HCT116 (cell line): ENCODE data around the gene NKX6-2. TPM values are rescaled to one million over a fixed set of nuclear protein-coding genes. Genes with fewer than 3 reads are reported as not detected.

Experiments
- ATAC-seq: fragments of 200-7000 bp; cut with Tn5 transposase; 2 replicates; pipeline ENCODE4 v1.9.1; 2020; ENCODE audit warnings: mild to moderate bottlenecking, moderate library complexity
- BruUV-seq: library from RNA; stranded (reverse); fragments of 400-500 nt; replicated peaks from 2 replicates; lab custom pipeline; 2021; lab: Mats Ljungman, UMichigan
- CTCF ChIA-PET: fragments of 300-600 bp; sonication (Branson Sonifier 250); formaldehyde crosslinking; loops from one replicate; lab custom pipeline; 2021; ENCODE audit warnings: antibody characterized with exemption; lab: Charles Lee
- POLR2A ChIA-PET: fragments of 300-600, 350-600 bp; sonication (Branson Sonifier 250); formaldehyde crosslinking; loops from one replicate; lab custom pipeline; 2021; ENCODE audit warnings: antibody characterized with exemption; lab: Charles Lee
- RAD21 ChIA-PET, 2 experiments: fragments of 300-600 bp; sonication (Branson Sonifier 250); formaldehyde crosslinking; loops; one replicate each; lab custom pipeline; 2023; ENCODE audit warnings: low total read pairs in 2 of 2; ENCODE audit not compliant: uncharacterized antibody in 2 of 2, unreplicated experiment in 2 of 2, low non-redundant PET in 1 of 2; lab: Charles Lee
- DNase-seq: peaks from one replicate; pipeline ENCODE4 v3.0.0-alpha.2; 2010; ENCODE audit warnings: low read depth, low spot score
- H2AFZ ChIP-seq: fragments of 200-600 bp; shearing (Covaris generic), sonication (generic); 2 replicates; pipeline ENCODE4 v1.6.1; 2017; ENCODE audit warnings: low read depth, mixed run types, mixed read lengths, antibody characterized with exemption, low read length; ENCODE audit not compliant: poor library complexity, severe bottlenecking
- H3K27ac ChIP-seq: 2 replicates; pipeline ENCODE4 v1.5.1; 2012; ENCODE audit warnings: low read depth, low read length
- H3K27me3 ChIP-seq: fragments of 200-600 bp; sonication (generic); 2 replicates; pipeline ENCODE4 v1.6.1; 2016; ENCODE audit warnings: mixed run types, low read length, mixed read lengths; ENCODE audit not compliant: insufficient read depth
- H3K36me3 ChIP-seq, 2 experiments: fragments of 200-500 bp in 1 of 2; fragments of 200-600 bp in 1 of 2; sonication (Bioruptor generic) in 1 of 2; sonication (generic) in 1 of 2; 2 replicates each; pipeline versions ENCODE4 v1.5.1 to v1.6.1; 2014 to 2016; ENCODE audit warnings: low read length in 2 of 2, inconsistent platforms in 1 of 2, mixed read lengths in 1 of 2, mixed run types in 1 of 2; ENCODE audit not compliant: insufficient read depth in 2 of 2, control insufficient read depth in 1 of 2
- H3K4me1 ChIP-seq, 2 experiments: fragments of 200-600 bp in 1 of 2; sonication (generic) in 1 of 2; 2 replicates each; pipeline versions ENCODE4 v1.5.1 to v1.6.1; 2012 to 2017; ENCODE audit warnings: low read length in 2 of 2, inconsistent platforms in 1 of 2, mild to moderate bottlenecking in 1 of 2, mixed read lengths in 1 of 2, mixed run types in 1 of 2, moderate library complexity in 1 of 2; ENCODE audit not compliant: insufficient read depth in 2 of 2, control insufficient read depth in 1 of 2
- H3K4me2 ChIP-seq: fragments of 200-600 bp; sonication (generic); 2 replicates; pipeline ENCODE4 v1.6.1; 2017; ENCODE audit warnings: mixed run types, low read length, mixed read lengths
- H3K4me3 ChIP-seq, 2 experiments: fragments of 200-600 bp in 1 of 2; sonication (generic) in 1 of 2; replicated peaks in 1 of 2; 2 replicates each; pipeline ENCODE4 v1.5.1; 2011 to 2016; ENCODE audit warnings: low read length in 2 of 2, control low read depth in 1 of 2, low read depth in 1 of 2, mild to moderate bottlenecking in 1 of 2, mixed read lengths in 1 of 2, mixed run types in 1 of 2
- H3K79me2 ChIP-seq: fragments of 200-600 bp; sonication (generic); 2 replicates; pipeline ENCODE4 v1.6.1; 2017; ENCODE audit warnings: mild to moderate bottlenecking, mixed run types, low read length, moderate library complexity, mixed read lengths; ENCODE audit not compliant: insufficient read depth
- H3K9ac ChIP-seq: fragments of 200-600 bp; sonication (generic); 2 replicates; pipeline ENCODE4 v1.6.1; 2016; ENCODE audit warnings: low read length, mixed read lengths
- H3K9me2 ChIP-seq: fragments of 200-600 bp; sonication (generic), shearing (Covaris generic); 2 replicates; pipeline ENCODE4 v1.6.1; 2017; ENCODE audit warnings: mixed run types, mild to moderate bottlenecking, moderate library complexity; ENCODE audit not compliant: insufficient read depth
- H3K9me3 ChIP-seq, 2 experiments: fragments of 200-500 bp in 1 of 2; fragments of 200-600 bp in 1 of 2; sonication (Bioruptor generic) in 1 of 2; sonication (generic) in 1 of 2; 2 replicates each; pipeline ENCODE4 v1.6.1; 2014 to 2017; ENCODE audit warnings: low read length in 2 of 2, mixed read lengths in 2 of 2, inconsistent platforms in 1 of 2, low read depth in 1 of 2, mild to moderate bottlenecking in 1 of 2, mixed run types in 1 of 2, moderate library complexity in 1 of 2; ENCODE audit not compliant: control insufficient read depth in 1 of 2, insufficient read depth in 1 of 2
- H4K20me1 ChIP-seq: fragments of 200-600 bp; sonication (generic), shearing (Covaris generic); 2 replicates; pipeline ENCODE4 v1.6.1; 2017; ENCODE audit warnings: mixed run types, mild to moderate bottlenecking, moderate library complexity; ENCODE audit not compliant: insufficient read depth
- ATF3 ChIP-seq: IDR thresholded peaks from 2 replicates; pipeline ENCODE4 v1.6.1; 2012
- CEBPB ChIP-seq: IDR thresholded peaks from 2 replicates; pipeline ENCODE4 v1.6.1; 2012; ENCODE audit warnings: low read depth
- EGR1 ChIP-seq: IDR thresholded peaks from 2 replicates; pipeline ENCODE4 v1.6.1; 2012; ENCODE audit warnings: low read depth
- EZH2 ChIP-seq: fragments of 200-600 bp; sonication (generic); IDR thresholded peaks from 2 replicates; pipeline ENCODE4 v1.6.1; 2017; ENCODE audit warnings: antibody characterized with exemption, mixed run types
- FOSL1 ChIP-seq: IDR thresholded peaks from 2 replicates; pipeline ENCODE4 v1.6.1; 2012; ENCODE audit warnings: low read depth
- MAX ChIP-seq: IDR thresholded peaks from 2 replicates; pipeline ENCODE4 v1.6.1; 2012
- POLR2AphosphoS5 ChIP-seq: IDR thresholded peaks from 2 replicates; pipeline ENCODE4 v1.6.1; 2011; ENCODE audit warnings: mild to moderate bottlenecking, low read depth, low read length, moderate library complexity
- REST ChIP-seq: IDR thresholded peaks from 2 replicates; pipeline ENCODE4 v1.6.1; 2012; ENCODE audit warnings: low read depth
- ZBTB33 ChIP-seq: IDR thresholded peaks from 2 replicates; pipeline ENCODE4 v1.6.1; 2011; ENCODE audit warnings: mild to moderate bottlenecking, low read length, moderate library complexity; ENCODE audit not compliant: insufficient replicate concordance; ENCODE audit errors: extremely low read depth
- ZFX ChIP-seq: fragments of 450-650 bp; IDR thresholded peaks from 2 replicates; pipeline ENCODE4 v1.6.1; 2017
- intact Hi-C: fragments of 100-400 bp; cut with micrococcal nuclease; formaldehyde crosslinking; loops from 2 replicates; pipeline ENCODE4 v1.10.0; 2022
- total RNA-seq: library from RNA; stranded (reverse); gene quantifications from one replicate; pipeline ENCODE4 v1.2.1, GENCODE V29; 2021; ENCODE audit not compliant: unreplicated experiment

NKX6-2 gene
- total RNA-seq, 1 experiment from 2014 or later, result not detected

- no peaks in the 10 kb centered on the region for H3K4me1 ChIP-seq
- CTCF ChIA-PET, result no interaction called here
- POLR2A ChIA-PET, result no interaction called here
- TF ChIP-seq MAX, result no peak
- no peak for TF ChIP-seq FOSL1
- TF ChIP-seq EGR1, result no peak
- TF ChIP-seq ZFX, result no peak
- no peak for TF ChIP-seq CEBPB
- TF ChIP-seq ZBTB33, result no peak
- TF ChIP-seq POLR2AphosphoS5, result no peak
- TF ChIP-seq EZH2, result no peak
- no peak for TF ChIP-seq REST
- TF ChIP-seq ATF3, result no peak
- TF ChIP-seq, all 23 proteins: peak for 0
- Histone ChIP-seq H3K27ac (no peak overlapping the region), H3K79me2 (no peaks in the 10 kb centered on the region), H3K36me3 (no peaks in the 10 kb centered on the region), H3K4me2 (no peak overlapping the region), H2AFZ (no peak overlapping the region), H4K20me1 (no peaks in the 10 kb centered on the region), H3K9ac (no peak overlapping the region), H3K4me3 (no peak overlapping the region), H3K9me2 (no peaks in the 10 kb centered on the region), H3K27me3 (no peaks in the 10 kb centered on the region), H3K9me3 (no peaks in the 10 kb centered on the region)
- no TSS peak for BruUV-seq
- RAD21 ChIA-PET, result no interaction called here
- no peak for ATAC-seq
- DNase-seq, result no peak
- intact Hi-C loops, result no loop called here
These were observed 52.0 kb downstream of the NKX6-2 start for GRCh38 chr10:132733926-132734325.

Other genes starting within 250 kb of the NKX6-2 start
- gene INPP5A, start 248.4 kb downstream of the NKX6-2 start, total RNA-seq, result 12.3 TPM
- 1.4 TPM for gene CFAP46, start 156.4 kb upstream of the NKX6-2 start, total RNA-seq